Measurements from ENCODE around the gene PREX1. TPM values are rescaled to one million over a fixed set of nuclear protein-coding genes. Genes with fewer than 3 reads are reported as not detected.

Gene PREX1
- total and polyA plus RNA-seq, 2 donors (not counting 3 experiments of a cell fraction or from before 2014, with no cell fraction given) = 51.3 to 72.9 TPM

GRCh38 chr20:48704761-48705160 lies 123.0 kb downstream of the PREX1 start:
- H3K4me2 ChIP-seq (ENCODE audit: insufficient read depth, low read length) = no peak overlapping the region
- peaks cover 2% of the 10 kb centered on the region for H4K20me1 ChIP-seq (replicated peaks; ENCODE audit: control insufficient read depth, extremely low read depth, insufficient read depth, low read length)
- H2AFZ ChIP-seq (ENCODE audit: low read depth, low read length) = no peak overlapping the region
- peaks cover 6 to 8% of the 10 kb centered on the region in 2 experiments for H3K36me3 ChIP-seq (ENCODE audit: control insufficient read depth in 2 of 2, extremely low read depth in 1 of 2, insufficient read depth in 2 of 2, low read length in 2 of 2)
- no peaks in the 10 kb centered on the region for H3K27me3 ChIP-seq (ENCODE audit: control insufficient read depth in 2 of 2, insufficient read depth in 2 of 2, low read length in 2 of 2)
- FAIRE-seq (no peak), DNase-seq (ENCODE audit: low read depth, low spot score) (no peak)
- ChIA-PET POLR2A (no interaction called here), CTCF (interaction anchor here (2.0 kb wide), 1 partner anchor 47 kb away, joined by 6 read pairs; no protein-coding TSS in a partner anchor)
- no peaks in the 10 kb centered on the region for H3K4me1 ChIP-seq (ENCODE audit: control insufficient read depth, extremely low read depth, insufficient read depth, low read length)
- no TSS peak for BruUV-seq (replicated peaks)
- H3K27ac ChIP-seq (ENCODE audit: insufficient read depth, low read depth, low read length) = no peak overlapping the region
- dilution Hi-C loops (cut with MboI; ENCODE audit: extremely low pct_ligation_motif_present, low sequenced_read_pairs) = no loop called here
- TF ChIP-seq POLR2AphosphoS5 (IDR thresholded peaks at IDR 0.05; ENCODE audit: insufficient read depth, low read depth, low read length) (no peak), POLR2A (IDR thresholded peaks at IDR 0.05; ENCODE audit: low read depth, low read length) (no peak), CTCF (IDR thresholded peaks at IDR 0.05; ENCODE audit: extremely low read depth in 1 of 2, insufficient read depth in 1 of 2, low read depth in 1 of 2, low read length in 2 of 2) (no peak), FOS (IDR thresholded peaks at IDR 0.05; ENCODE audit: borderline replicate concordance, insufficient read depth, low read length) (no peak), GATA2 (IDR thresholded peaks at IDR 0.05; ENCODE audit: insufficient read depth, insufficient read length, low read depth, low read length) (no peak)
- no peaks in the 10 kb centered on the region for H3K9me1 ChIP-seq (replicated peaks; ENCODE audit: control insufficient read depth, extremely low read depth, insufficient read depth, low read length)
- H3K9ac ChIP-seq (replicated peaks; ENCODE audit: extremely low read depth, insufficient read depth, low read length) = no peak overlapping the region
- peaks cover 30% of the 10 kb centered on the region for H3K79me2 ChIP-seq (ENCODE audit: control insufficient read depth, insufficient read depth, low read length)
- H3K4me3 ChIP-seq (replicated peaks in 1 of 3; ENCODE audit: insufficient read depth in 1 of 3, low read depth in 1 of 3, low read length in 3 of 3) = no peak overlapping the region
- intact Hi-C loops (cut with micrococcal nuclease) = no loop called here
- H3K9me3 ChIP-seq (replicated peaks; ENCODE audit: control insufficient read depth, insufficient read depth, low read length) = no peaks in the 10 kb centered on the region
